ENCODE data around the gene BLVRB. TPM values are rescaled to one million over a fixed set of nuclear protein-coding genes. Genes with fewer than 3 reads are reported as not detected.

BLVRB gene
- total and polyA plus RNA-seq, 9 of the 15 experiments (the other 6 are each of a cell fraction or from before 2014, with no cell fraction given) = 81.1 to 749 (median 331) TPM

GRCh38 chr19:40445780-40446262, 19.7 kb downstream of the BLVRB start (continued):
- TF ChIP-seq, protein P1, sequence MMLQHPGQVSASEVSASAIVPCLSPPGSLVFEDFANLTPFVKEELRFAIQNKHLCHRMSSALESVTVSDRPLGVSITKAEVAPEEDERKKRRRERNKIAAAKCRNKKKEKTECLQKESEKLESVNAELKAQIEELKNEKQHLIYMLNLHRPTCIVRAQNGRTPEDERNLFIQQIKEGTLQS (IDR thresholded peaks at IDR 0.05) = peak; percentile 13; the same call in 1 of the 2 replicates
- TF ChIP-seq, protein P1 (CRISPR knock-in tag; conservative IDR thresholded peaks at IDR 0.05) = no peak
- no peak for TF ChIP-seq ZFX (CRISPR knock-in tag; IDR thresholded peaks at IDR 0.05)
- TF ChIP-seq CBX5 (IDR thresholded peaks at IDR 0.05; ENCODE audit: borderline replicate concordance, low read depth) = no peak
- no peak for TF ChIP-seq GABPB2 (CRISPR knock-in tag; conservative IDR thresholded peaks at IDR 0.05)
- no peak for TF ChIP-seq ZNF57 (CRISPR knock-in tag; IDR thresholded peaks at IDR 0.05)
- TF ChIP-seq, protein P2, sequence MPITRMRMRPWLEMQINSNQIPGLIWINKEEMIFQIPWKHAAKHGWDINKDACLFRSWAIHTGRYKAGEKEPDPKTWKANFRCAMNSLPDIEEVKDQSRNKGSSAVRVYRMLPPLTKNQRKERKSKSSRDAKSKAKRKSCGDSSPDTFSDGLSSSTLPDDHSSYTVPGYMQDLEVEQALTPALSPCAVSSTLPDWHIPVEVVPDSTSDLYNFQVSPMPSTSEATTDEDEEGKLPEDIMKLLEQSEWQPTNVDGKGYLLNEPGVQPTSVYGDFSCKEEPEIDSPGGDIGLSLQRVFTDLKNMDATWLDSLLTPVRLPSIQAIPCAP (CRISPR knock-in tag; IDR thresholded peaks at IDR 0.05; ENCODE audit: borderline replicate concordance) = no peak
- no peak for TF ChIP-seq ZBTB1 (CRISPR knock-in tag; IDR thresholded peaks at IDR 0.05; ENCODE audit: borderline replicate concordance, low read depth)
- TF ChIP-seq TCF7 (IDR thresholded peaks at IDR 0.05; ENCODE audit: borderline replicate concordance) = no peak
- no peak for TF ChIP-seq XRCC5 (IDR thresholded peaks at IDR 0.05; ENCODE audit: low read depth, low read length)
- peak; percentile 82 for TF ChIP-seq KAT2B (IDR thresholded peaks at IDR 0.05; ENCODE audit: low read depth, low read length)
- no peak for TF ChIP-seq ZNF449 (CRISPR knock-in tag; IDR thresholded peaks at IDR 0.05)
- no peak for TF ChIP-seq ARNT (IDR thresholded peaks at IDR 0.05)
- TF ChIP-seq ZBTB12 (CRISPR knock-in tag; IDR thresholded peaks at IDR 0.05) = no peak
- no peak for TF ChIP-seq DDX20 (tag; IDR thresholded peaks at IDR 0.05; ENCODE audit: low read depth)
- no peak for TF ChIP-seq HNRNPK (IDR thresholded peaks at IDR 0.05; ENCODE audit: low read depth, low read length, poor library complexity, severe bottlenecking)
- no peak for TF ChIP-seq ELK1 (CRISPR knock-in tag; IDR thresholded peaks at IDR 0.05)
- TF ChIP-seq PPARD (CRISPR knock-in tag; IDR thresholded peaks at IDR 0.05) = no peak
- no peak for TF ChIP-seq NEUROD1 (IDR thresholded peaks at IDR 0.05; ENCODE audit: borderline replicate concordance, low read depth, low read length, partially characterized antibody)
- no peak for TF ChIP-seq TCF7L2 (IDR thresholded peaks at IDR 0.05; ENCODE audit: low read depth, low read length)
- peak in 1 of 2 experiments; percentile 56; a peak in 1 of 4 replicates for TF ChIP-seq KDM1A (IDR thresholded peaks at IDR 0.05)
- TF ChIP-seq COPS2 (conservative IDR thresholded peaks at IDR 0.05) = no peak

Data from K562 (cell line).